Uterus (tissue), 4 donors: ENCODE results near the gene P2RX2. TPM values are rescaled to one million over a fixed set of nuclear protein-coding genes. Genes with fewer than 3 reads are reported as not detected.
A peak's percentile ranks its signal among the peaks of the same experiment; 100 is the strongest.

ENCODE experiments used
- DNase-seq, 2 donors: peaks; one replicate each; pipeline ENCODE4 v3.0.0-alpha.2; 2019 to 2020
- H3K27ac ChIP-seq, 2 donors: fragments of 200-600 bp; sonication (generic); 1 replicate in 1 of 2; 2 replicates in 1 of 2; pipeline ENCODE4 v1.5.1; 2016 to 2018
- H3K27me3 ChIP-seq, 2 donors: fragments of 200-600 bp; sonication (generic); one replicate each; pipeline ENCODE4 v1.5.1; 2018 to 2019; ENCODE audit warnings: control low read depth in 1 of 2
- H3K36me3 ChIP-seq, 2 donors: fragments of 200-600 bp; sonication (generic); one replicate each; pipeline ENCODE4 v1.5.1; 2019; ENCODE audit warnings: control low read depth in 1 of 2
- H3K4me1 ChIP-seq, 2 donors: fragments of 200-600 bp; sonication (generic); one replicate each; pipeline ENCODE4 v1.5.1; 2018 to 2019; ENCODE audit warnings: control low read depth in 1 of 2
- H3K4me3 ChIP-seq, 2 donors: fragments of 200-600 bp; sonication (generic); 1 replicate in 1 of 2; 2 replicates in 1 of 2; pipeline ENCODE4 v1.5.1; 2018 to 2019; ENCODE audit warnings: mild to moderate bottlenecking in 1 of 2
- H3K9me3 ChIP-seq, 2 donors: fragments of 200-600 bp; sonication (generic); one replicate each; pipeline ENCODE4 v1.5.1; 2019; ENCODE audit warnings: control low read depth in 1 of 2
- CTCF ChIP-seq, 4 experiments: fragments of 200-600 bp in 2 of 4; fragments of 450-650 bp in 2 of 4; sonication (generic) in 2 of 4; IDR thresholded peaks; one replicate each; pipeline ENCODE4 v1.5.1; 2016 to 2019; ENCODE audit warnings: antibody characterized with exemption in 4 of 4, mild to moderate bottlenecking in 2 of 4, moderate library complexity in 1 of 4
- POLR2A ChIP-seq, 2 donors: fragments of 450-650 bp; IDR thresholded peaks; one replicate each; pipeline ENCODE4 v1.6.1; 2016; ENCODE audit warnings: antibody characterized with exemption in 2 of 2, mild to moderate bottlenecking in 1 of 2, moderate library complexity in 1 of 2
- intact Hi-C: fragments of 100-400 bp; cut with DNase I; formaldehyde crosslinking; loops from one replicate; pipeline ENCODE4 v1.15.1; 2023; ENCODE audit warnings: low total_unique reads
- total RNA-seq, 4 donors: library from RNA; depleted of rRNA in 3 of 4; stranded (reverse); fragments of >200 nt in 3 of 4; gene quantifications; one replicate each; pipeline versions ENCODE4 v1.1.0 to v1.2.4, GENCODE V29; 2014 to 2023
- donor health status: DM: yes; HTN: yes; CAD: no.

Gene P2RX2
- total RNA-seq, 4 donors from 2014 or later, result not detected

DNA sequence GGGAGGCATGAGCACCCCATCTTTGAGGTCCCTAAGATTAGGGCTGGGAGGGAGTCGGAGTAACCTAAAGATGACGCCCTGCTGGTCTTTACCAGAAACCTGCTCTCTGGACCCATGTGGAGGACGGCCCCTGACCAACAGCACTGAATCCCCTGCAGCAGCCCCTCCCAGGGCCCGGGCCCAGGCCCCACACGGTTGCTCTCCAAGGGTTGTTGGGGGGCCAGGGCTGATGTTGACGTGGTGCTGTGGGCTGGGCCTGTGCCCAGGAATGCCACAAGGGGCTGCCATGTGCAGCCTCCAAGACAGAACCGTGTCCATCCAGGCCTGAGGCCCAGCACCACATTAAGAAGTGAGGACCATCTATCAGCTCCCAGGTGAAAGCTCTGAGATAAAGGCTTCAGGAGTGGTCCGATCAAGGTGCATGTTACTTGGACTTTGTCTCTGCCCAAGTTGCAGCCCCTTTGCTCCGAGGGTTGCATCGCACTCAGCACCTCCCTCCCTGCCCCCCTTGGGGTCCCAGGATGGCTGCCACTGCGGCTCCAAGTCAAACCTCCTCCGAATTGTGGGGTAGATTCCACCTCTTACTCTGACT, 37.8 kb upstream of the P2RX2 start:
- Histone ChIP-seq H3K4me1 (peaks cover 0 to 6% of the 10 kb centered on the region in 2 donors), H3K27me3 (no peaks in the 10 kb centered on the region), H3K27ac (no peak overlapping the region), H3K4me3 (no peak overlapping the region), H3K36me3 (no peaks in the 10 kb centered on the region), H3K9me3 (no peaks in the 10 kb centered on the region)
- TF ChIP-seq POLR2A (IDR thresholded peaks at IDR 0.05) (no peak), CTCF (IDR thresholded peaks at IDR 0.05) (no peak)
- intact Hi-C loops, result no loop called here
- DNase-seq, result no peak

GRCh38 chr12:132581348-132582057, 37.1 kb upstream of the P2RX2 start:
- H3K27me3 ChIP-seq, result no peaks in the 10 kb centered on the region
- intact Hi-C loops, result no loop called here
- peaks cover 0 to 6% of the 10 kb centered on the region in 2 donors for H3K4me1 ChIP-seq
- H3K27ac ChIP-seq, result no peak overlapping the region
- no peaks in the 10 kb centered on the region for H3K9me3 ChIP-seq
- H3K36me3 ChIP-seq, result no peaks in the 10 kb centered on the region
- H3K4me3 ChIP-seq, result no peak overlapping the region
- TF ChIP-seq POLR2A (IDR thresholded peaks at IDR 0.05), result no peak
- no peak for TF ChIP-seq CTCF (IDR thresholded peaks at IDR 0.05)
- DNase-seq, result no peak

GRCh38 chr12:132582058-132582420, 36.5 kb upstream of the P2RX2 start:
- H3K4me3 ChIP-seq, result peak overlapping the region; percentile 7 to 28
- no peak overlapping the region for H3K27ac ChIP-seq
- H3K27me3 ChIP-seq, result no peaks in the 10 kb centered on the region
- no peaks in the 10 kb centered on the region for H3K9me3 ChIP-seq
- TF ChIP-seq CTCF (IDR thresholded peaks at IDR 0.05) (no peak), POLR2A (IDR thresholded peaks at IDR 0.05) (no peak)
- H3K36me3 ChIP-seq, result no peaks in the 10 kb centered on the region
- peak in 1 of 2 donors; percentile 52 for DNase-seq
- H3K4me1 ChIP-seq, result peaks cover 0 to 6% of the 10 kb centered on the region in 2 donors
- intact Hi-C loops, result no loop called here

DNA sequence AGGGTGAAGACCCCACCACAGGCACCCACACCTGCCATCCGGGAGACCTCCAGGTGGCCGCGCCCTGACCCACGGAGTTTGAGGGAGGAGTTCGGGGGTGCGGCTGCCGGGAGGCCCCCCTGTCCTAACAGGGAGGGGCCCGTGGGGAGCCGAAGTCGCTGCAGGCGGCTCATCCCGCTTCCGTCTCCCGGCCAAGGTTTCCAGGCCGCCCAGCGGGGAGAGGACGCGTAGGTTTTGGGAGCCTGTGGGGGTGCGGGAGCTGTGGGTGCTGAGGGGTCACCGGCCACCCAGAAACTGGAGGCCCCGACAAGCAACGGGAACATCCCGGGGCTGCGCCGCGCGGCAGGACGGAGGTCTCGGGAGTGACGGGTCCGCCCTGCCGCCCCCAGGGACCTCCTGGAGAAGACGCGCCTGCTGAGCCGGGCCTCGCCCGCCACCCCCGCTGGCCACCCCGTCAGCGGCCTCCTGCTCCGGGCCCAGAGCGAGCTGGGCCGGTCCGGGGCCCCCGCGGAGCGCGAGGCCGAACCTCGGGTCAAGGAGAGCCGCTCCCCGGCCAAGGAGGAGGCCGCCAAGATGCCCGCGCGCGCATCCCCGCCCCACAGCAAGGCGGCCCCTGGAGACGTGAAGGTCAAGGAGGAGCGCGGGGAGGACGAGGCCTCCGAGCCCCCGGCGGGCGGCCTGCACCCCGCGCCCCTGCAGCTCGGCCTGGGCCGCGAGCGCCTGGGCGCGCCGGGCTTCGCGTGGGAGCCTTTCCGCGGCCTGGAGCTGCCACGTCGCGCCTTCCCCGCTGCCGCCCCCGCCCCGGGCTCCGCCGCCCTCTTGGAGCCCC, 35.8 kb upstream of the P2RX2 start:
- H3K36me3 ChIP-seq, result no peaks in the 10 kb centered on the region
- no peak overlapping the region for H3K27ac ChIP-seq
- H3K4me3 ChIP-seq, result peak overlapping the region; percentile 7 to 28
- no peaks in the 10 kb centered on the region for H3K9me3 ChIP-seq
- no peak for DNase-seq
- intact Hi-C loops, result no loop called here
- no peak for TF ChIP-seq CTCF (IDR thresholded peaks at IDR 0.05)
- TF ChIP-seq POLR2A (IDR thresholded peaks at IDR 0.05), result no peak
- H3K27me3 ChIP-seq, result no peaks in the 10 kb centered on the region
- peaks cover 0 to 6% of the 10 kb centered on the region in 2 donors for H3K4me1 ChIP-seq

GRCh38 chr12:132583411-132583710, 35.2 kb upstream of the P2RX2 start:
- intact Hi-C loops, result no loop called here
- Histone ChIP-seq H3K36me3 (no peaks in the 10 kb centered on the region), H3K4me1 (peaks cover 0 to 6% of the 10 kb centered on the region in 2 donors), H3K4me3 (no peak overlapping the region), H3K27ac (no peak overlapping the region), H3K9me3 (no peaks in the 10 kb centered on the region), H3K27me3 (no peaks in the 10 kb centered on the region)
- TF ChIP-seq POLR2A (IDR thresholded peaks at IDR 0.05) (no peak), CTCF (IDR thresholded peaks at IDR 0.05) (no peak)
- DNase-seq, result no peak
